ENCODE measurements around the gene COL10A1.

COL10A1 gene

DNA sequence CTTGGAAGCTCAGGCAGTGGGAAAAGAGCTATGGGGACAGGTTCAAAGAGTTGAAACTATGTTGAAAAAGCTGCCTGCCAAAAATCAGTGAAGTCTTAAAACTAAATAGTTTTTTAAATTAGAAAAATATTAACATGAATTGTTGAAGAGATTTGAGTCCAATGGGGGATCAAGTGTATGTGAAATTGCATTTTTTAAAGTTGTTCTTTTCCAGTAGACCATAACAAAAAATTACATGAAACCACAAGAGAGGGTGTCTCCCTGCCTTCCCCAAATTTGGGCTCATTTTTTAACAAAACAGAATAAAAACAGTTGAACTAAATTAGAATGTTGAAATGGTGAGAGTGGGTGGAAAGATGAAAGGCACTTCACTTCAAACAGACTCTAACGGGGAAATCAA, 31.5 kb upstream of the COL10A1 start:
- no peak overlapping the region for H3K4me3 ChIP-seq (ENCODE audit: low read depth in 1 of 2, low read length in 2 of 2)

DNA sequence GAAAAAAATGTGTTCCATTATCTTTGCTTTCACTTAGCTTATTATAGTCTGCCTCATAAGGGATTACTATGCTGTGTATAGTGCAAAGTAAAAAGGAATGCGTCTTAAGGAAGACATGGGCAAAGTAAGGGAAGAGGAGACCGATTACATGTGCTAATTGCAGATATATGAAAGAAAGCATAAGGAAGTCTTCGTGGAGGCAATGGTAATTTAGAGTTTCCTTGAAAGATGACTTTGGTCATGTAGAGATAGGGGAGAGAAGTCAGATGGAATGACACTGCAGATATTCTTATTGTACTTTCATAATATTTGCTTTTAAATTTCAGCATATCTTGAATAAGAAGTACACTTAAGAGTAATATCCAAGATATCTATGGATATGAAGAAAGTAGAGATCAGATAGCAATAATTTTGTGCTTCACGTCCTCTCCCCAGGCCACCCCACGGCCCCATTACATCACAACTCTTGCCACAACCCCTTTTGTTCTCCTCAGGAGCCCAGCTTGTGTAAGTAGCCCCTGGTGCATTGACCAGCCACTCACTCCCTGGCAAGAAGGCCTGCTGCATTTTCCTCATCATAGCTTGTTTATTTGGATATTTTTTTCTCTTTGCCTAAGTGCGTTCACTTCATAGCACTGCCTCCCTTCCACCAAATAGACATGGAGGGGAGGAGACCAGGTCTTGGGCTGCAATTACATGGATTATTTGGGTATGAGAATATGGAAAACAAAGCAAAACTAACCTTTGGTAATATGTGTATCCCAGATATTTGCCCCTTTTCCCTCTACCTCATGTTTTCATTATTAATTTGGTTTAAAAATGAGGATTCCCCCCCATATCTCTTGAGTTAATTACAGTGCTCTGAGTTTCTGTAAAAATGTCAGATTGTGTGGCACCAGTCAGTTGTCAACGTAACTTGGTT, 30.7 kb upstream of the COL10A1 start:
- no peak overlapping the region for H3K27ac ChIP-seq (ENCODE audit: low read depth, low read length)
- H3K27me3 ChIP-seq (ENCODE audit: control insufficient read depth in 1 of 2, insufficient read depth in 2 of 2, low read length in 2 of 2), result no peaks in the 10 kb centered on the region
- no peak overlapping the region for H3K4me3 ChIP-seq (ENCODE audit: low read depth in 1 of 2, low read length in 2 of 2)
- H3K9me3 ChIP-seq (ENCODE audit: control insufficient read depth in 1 of 2, low read length in 2 of 2), result no peaks in the 10 kb centered on the region
- H3K9ac ChIP-seq (ENCODE audit: low read depth in 1 of 2, low read length in 2 of 2), result no peak overlapping the region
- H3K36me3 ChIP-seq (ENCODE audit: control insufficient read depth in 1 of 2, insufficient read depth in 2 of 2, low read length in 2 of 2), result peaks cover 0 to 3% of the 10 kb centered on the region in 2 donors
- H3K4me1 ChIP-seq (ENCODE audit: control insufficient read depth in 1 of 2, insufficient read depth in 2 of 2, low read length in 2 of 2), result peaks cover 0 to 5% of the 10 kb centered on the region in 2 donors

More for the DNA sequence above, 31.5 kb upstream of the COL10A1 start:
- Histone ChIP-seq H3K9me3 (ENCODE audit: control insufficient read depth in 1 of 2, low read length in 2 of 2) (no peaks in the 10 kb centered on the region), H3K27me3 (ENCODE audit: control insufficient read depth in 1 of 2, insufficient read depth in 2 of 2, low read length in 2 of 2) (no peaks in the 10 kb centered on the region), H3K27ac (ENCODE audit: low read depth, low read length) (no peak overlapping the region), H3K36me3 (ENCODE audit: control insufficient read depth in 1 of 2, insufficient read depth in 2 of 2, low read length in 2 of 2) (peaks cover 0 to 3% of the 10 kb centered on the region in 2 donors), H3K9ac (ENCODE audit: low read depth in 1 of 2, low read length in 2 of 2) (no peak overlapping the region), H3K4me1 (ENCODE audit: control insufficient read depth in 1 of 2, insufficient read depth in 2 of 2, low read length in 2 of 2) (peaks cover 0 to 4% of the 10 kb centered on the region in 2 donors)

DNA sequence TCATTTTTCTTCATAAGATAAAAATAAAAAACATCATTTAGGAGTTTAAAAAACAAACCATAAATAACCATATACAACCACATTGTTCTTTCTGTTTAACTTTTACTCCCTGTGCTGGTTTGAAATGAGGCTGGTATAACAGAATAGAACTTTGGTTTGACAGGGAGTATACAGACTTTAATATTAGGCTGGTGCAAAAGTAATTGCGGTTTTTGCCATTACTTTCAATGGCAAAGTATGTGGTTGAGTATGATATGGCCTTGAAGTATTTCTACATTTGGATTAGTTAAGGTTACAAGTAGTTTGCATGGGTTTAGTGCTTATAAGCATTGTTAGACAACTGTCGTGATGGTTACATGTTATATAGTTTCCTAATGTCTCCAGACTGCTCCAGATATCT, 29.0 kb upstream of the COL10A1 start:
- no peaks in the 10 kb centered on the region for H3K9me3 ChIP-seq (ENCODE audit: control insufficient read depth in 1 of 2, low read length in 2 of 2)
- no peak overlapping the region for H3K9ac ChIP-seq (ENCODE audit: low read depth in 1 of 2, low read length in 2 of 2)
- no peak overlapping the region for H3K4me3 ChIP-seq (ENCODE audit: low read depth in 1 of 2, low read length in 2 of 2)
- peaks cover 0 to 3% of the 10 kb centered on the region in 2 donors for H3K36me3 ChIP-seq (ENCODE audit: control insufficient read depth in 1 of 2, insufficient read depth in 2 of 2, low read length in 2 of 2)
- peaks cover 0 to 5% of the 10 kb centered on the region in 2 donors for H3K4me1 ChIP-seq (ENCODE audit: control insufficient read depth in 1 of 2, insufficient read depth in 2 of 2, low read length in 2 of 2)
- no peaks in the 10 kb centered on the region for H3K27me3 ChIP-seq (ENCODE audit: control insufficient read depth in 1 of 2, insufficient read depth in 2 of 2, low read length in 2 of 2)
- H3K27ac ChIP-seq (ENCODE audit: low read depth, low read length), result no peak overlapping the region

DNA sequence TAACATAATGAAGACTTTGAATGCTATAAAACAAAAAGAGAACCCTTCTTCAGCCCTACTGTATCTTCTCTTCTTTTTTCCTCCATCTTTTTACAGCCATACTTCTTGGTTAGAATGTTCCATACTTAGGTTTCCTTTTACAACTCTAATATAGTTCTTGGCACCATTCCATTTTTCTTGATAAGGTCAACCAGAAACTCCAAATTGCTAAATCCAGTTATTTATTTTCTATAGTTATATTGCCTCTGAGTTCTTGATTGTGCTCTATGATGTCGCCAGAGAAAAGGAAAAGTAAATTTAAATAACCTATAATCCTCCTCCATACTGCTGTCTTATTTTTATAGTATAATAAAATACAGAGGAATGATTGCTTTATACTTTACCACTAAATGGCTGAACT, 26.7 kb upstream of the COL10A1 start:
- Histone ChIP-seq H3K9ac (ENCODE audit: low read depth in 1 of 2, low read length in 2 of 2) (no peak overlapping the region), H3K9me3 (ENCODE audit: control insufficient read depth in 1 of 2, low read length in 2 of 2) (no peaks in the 10 kb centered on the region), H3K27ac (ENCODE audit: low read depth, low read length) (no peak overlapping the region), H3K27me3 (ENCODE audit: control insufficient read depth in 1 of 2, insufficient read depth in 2 of 2, low read length in 2 of 2) (no peaks in the 10 kb centered on the region), H3K4me1 (ENCODE audit: control insufficient read depth in 1 of 2, insufficient read depth in 2 of 2, low read length in 2 of 2) (peaks cover 0 to 5% of the 10 kb centered on the region in 2 donors), H3K4me3 (ENCODE audit: low read depth in 1 of 2, low read length in 2 of 2) (no peak overlapping the region), H3K36me3 (ENCODE audit: control insufficient read depth in 1 of 2, insufficient read depth in 2 of 2, low read length in 2 of 2) (peaks cover 0 to 3% of the 10 kb centered on the region in 2 donors)

DNA sequence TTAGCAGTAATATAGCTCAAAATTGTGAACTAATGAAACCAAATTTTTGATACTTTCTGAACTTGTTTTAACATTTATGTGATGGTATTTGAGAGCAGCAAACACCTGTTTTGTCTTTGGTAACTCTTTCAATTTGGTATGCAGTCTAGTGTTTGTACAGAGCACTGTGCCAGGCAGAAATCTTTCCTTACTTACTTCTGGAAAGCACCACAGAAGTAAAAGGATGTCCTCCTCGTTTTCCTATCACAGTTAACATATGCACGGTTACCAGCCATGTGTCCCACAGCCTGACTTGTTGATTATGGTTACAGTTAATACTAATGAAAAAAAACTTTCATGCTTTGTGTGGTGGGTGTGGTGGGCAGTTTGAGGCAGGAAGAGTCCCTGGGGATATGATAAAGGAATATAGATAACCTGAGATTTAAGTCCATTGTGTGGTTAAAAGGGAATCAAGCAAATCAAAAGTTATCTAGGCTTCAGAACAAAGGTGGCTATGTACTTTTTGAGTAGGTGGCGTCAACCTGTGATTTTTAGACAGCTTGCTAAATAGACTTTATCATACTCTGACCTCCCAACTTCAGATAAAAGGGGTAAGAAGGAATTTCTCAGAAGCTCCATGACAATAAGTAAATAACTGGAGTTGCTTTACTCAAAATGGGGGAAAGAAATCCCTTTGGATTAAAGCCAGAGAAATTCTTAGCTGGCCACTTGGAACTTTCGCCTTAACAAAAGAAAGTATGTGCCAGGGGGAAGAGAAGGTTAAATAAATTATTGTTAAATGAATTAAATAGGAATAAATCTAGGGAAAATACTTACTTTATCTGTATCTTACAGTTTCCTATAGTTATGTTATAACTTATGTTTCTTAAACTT, 20.1 kb upstream of the COL10A1 start:
- Histone ChIP-seq H3K4me3 (ENCODE audit: low read depth in 1 of 2, low read length in 2 of 2) (no peak overlapping the region), H3K4me1 (ENCODE audit: control insufficient read depth in 1 of 2, insufficient read depth in 2 of 2, low read length in 2 of 2) (no peaks in the 10 kb centered on the region), H3K9me3 (ENCODE audit: control insufficient read depth in 1 of 2, low read length in 2 of 2) (no peaks in the 10 kb centered on the region), H3K27ac (ENCODE audit: low read depth, low read length) (no peak overlapping the region), H3K36me3 (ENCODE audit: control insufficient read depth in 1 of 2, insufficient read depth in 2 of 2, low read length in 2 of 2) (no peaks in the 10 kb centered on the region), H3K9ac (ENCODE audit: low read depth in 1 of 2, low read length in 2 of 2) (no peak overlapping the region), H3K27me3 (ENCODE audit: control insufficient read depth in 1 of 2, insufficient read depth in 2 of 2, low read length in 2 of 2) (no peaks in the 10 kb centered on the region)

DNA sequence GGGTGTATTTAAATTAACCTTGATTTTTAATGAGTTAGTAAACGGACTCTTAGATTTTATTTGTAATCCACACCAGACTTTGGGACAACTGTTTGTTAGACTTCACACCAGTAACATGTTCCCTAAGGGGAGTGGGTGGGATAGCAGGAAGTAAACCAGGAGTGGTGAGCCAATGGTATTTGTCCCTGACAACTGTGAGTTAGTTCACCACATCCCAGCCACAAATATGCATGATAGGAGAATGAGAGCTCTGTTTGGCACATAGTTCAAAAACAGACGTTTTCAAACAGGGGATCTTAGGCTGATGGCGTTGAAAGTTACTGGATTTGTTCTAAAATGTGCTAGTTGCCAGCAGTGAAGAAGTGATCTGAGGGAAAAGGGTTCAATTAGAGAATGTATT, 18.7 kb upstream of the COL10A1 start:
- Histone ChIP-seq H3K4me3 (ENCODE audit: low read depth in 1 of 2, low read length in 2 of 2) (no peak overlapping the region), H3K27me3 (ENCODE audit: control insufficient read depth in 1 of 2, insufficient read depth in 2 of 2, low read length in 2 of 2) (no peaks in the 10 kb centered on the region), H3K36me3 (ENCODE audit: control insufficient read depth in 1 of 2, insufficient read depth in 2 of 2, low read length in 2 of 2) (no peaks in the 10 kb centered on the region), H3K9me3 (ENCODE audit: control insufficient read depth in 1 of 2, low read length in 2 of 2) (no peaks in the 10 kb centered on the region), H3K4me1 (ENCODE audit: control insufficient read depth in 1 of 2, insufficient read depth in 2 of 2, low read length in 2 of 2) (no peaks in the 10 kb centered on the region), H3K27ac (ENCODE audit: low read depth, low read length) (no peak overlapping the region), H3K9ac (ENCODE audit: low read depth in 1 of 2, low read length in 2 of 2) (no peak overlapping the region)

DNA sequence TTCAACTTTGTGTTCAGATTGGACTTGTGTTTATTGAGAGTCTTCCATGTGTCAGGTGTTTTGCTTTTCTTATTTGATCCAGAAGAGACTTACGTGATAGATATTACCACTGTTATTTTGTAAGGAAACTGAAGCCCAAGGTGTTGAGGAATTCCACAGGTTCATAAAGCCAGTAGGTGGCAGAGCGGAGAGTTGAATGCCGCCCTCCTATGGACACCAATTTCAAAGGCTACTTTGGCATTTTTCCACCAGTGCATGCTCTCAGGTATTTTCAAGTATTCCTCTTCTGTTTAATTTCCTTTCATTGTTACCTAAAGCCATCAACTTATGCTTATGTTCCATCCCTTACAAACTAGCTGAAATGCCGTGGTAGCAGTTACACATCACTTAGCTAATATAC, 14.0 kb upstream of the COL10A1 start:
- no peaks in the 10 kb centered on the region for H3K27me3 ChIP-seq (ENCODE audit: control insufficient read depth in 1 of 2, insufficient read depth in 2 of 2, low read length in 2 of 2)

DNA sequence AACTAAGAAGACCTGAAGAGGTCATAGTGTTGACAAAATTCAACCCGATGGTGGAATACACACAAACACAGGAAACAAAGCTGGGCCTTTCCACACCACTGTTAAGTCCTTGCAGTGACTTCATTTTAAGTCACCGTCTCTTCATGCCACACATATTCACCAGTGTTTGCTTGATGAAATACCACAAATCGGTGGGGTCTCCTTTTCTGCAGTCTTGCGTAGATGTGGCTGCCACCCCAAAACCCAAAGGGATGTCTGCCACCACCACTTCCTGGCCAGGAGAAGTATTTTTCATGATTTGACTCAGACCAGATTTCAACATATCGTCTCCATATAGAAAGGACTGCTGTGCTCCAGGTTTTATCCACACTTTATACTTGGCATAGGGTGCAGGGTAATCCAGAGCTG, 11.0 kb upstream of the COL10A1 start:
- Histone ChIP-seq H3K36me3 (ENCODE audit: control insufficient read depth in 1 of 2, insufficient read depth in 2 of 2, low read length in 2 of 2) (no peaks in the 10 kb centered on the region), H3K4me1 (ENCODE audit: control insufficient read depth in 1 of 2, insufficient read depth in 2 of 2, low read length in 2 of 2) (no peaks in the 10 kb centered on the region), H3K4me3 (ENCODE audit: low read depth in 1 of 2, low read length in 2 of 2) (no peak overlapping the region), H3K9me3 (ENCODE audit: control insufficient read depth in 1 of 2, low read length in 2 of 2) (no peaks in the 10 kb centered on the region), H3K27me3 (ENCODE audit: control insufficient read depth in 1 of 2, insufficient read depth in 2 of 2, low read length in 2 of 2) (no peaks in the 10 kb centered on the region), H3K27ac (ENCODE audit: low read depth, low read length) (no peak overlapping the region), H3K9ac (ENCODE audit: low read depth in 1 of 2, low read length in 2 of 2) (no peak overlapping the region)

More for the DNA sequence above, 14.0 kb upstream of the COL10A1 start:
- Histone ChIP-seq H3K36me3 (ENCODE audit: control insufficient read depth in 1 of 2, insufficient read depth in 2 of 2, low read length in 2 of 2) (no peaks in the 10 kb centered on the region), H3K9me3 (ENCODE audit: control insufficient read depth in 1 of 2, low read length in 2 of 2) (no peaks in the 10 kb centered on the region), H3K27ac (ENCODE audit: low read depth, low read length) (no peak overlapping the region), H3K4me1 (ENCODE audit: control insufficient read depth in 1 of 2, insufficient read depth in 2 of 2, low read length in 2 of 2) (no peaks in the 10 kb centered on the region), H3K9ac (ENCODE audit: low read depth in 1 of 2, low read length in 2 of 2) (no peak overlapping the region), H3K4me3 (ENCODE audit: low read depth in 1 of 2, low read length in 2 of 2) (no peak overlapping the region)

DNA sequence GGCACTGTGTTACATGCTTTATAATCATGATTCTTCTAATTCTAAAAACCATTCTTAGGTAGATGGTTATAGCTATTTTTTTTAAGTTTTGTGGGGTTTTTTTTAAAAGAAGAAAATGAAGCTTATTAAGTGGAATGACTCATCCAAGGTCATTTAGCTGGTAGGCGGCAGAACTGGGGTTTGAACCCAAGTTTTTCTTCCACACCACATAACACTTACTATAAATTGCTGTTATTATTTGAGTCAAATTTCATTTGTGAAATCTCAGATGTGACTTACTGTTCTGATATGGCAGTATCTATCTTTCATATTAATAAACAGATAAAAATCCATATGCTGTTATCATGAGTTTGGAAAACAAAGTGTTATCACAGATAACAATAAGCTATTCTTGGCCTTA, 10.4 kb upstream of the COL10A1 start:
- Histone ChIP-seq H3K27ac (ENCODE audit: low read depth, low read length) (no peak overlapping the region), H3K4me3 (ENCODE audit: low read depth in 1 of 2, low read length in 2 of 2) (no peak overlapping the region), H3K36me3 (ENCODE audit: control insufficient read depth in 1 of 2, insufficient read depth in 2 of 2, low read length in 2 of 2) (no peaks in the 10 kb centered on the region), H3K27me3 (ENCODE audit: control insufficient read depth in 1 of 2, insufficient read depth in 2 of 2, low read length in 2 of 2) (no peaks in the 10 kb centered on the region), H3K4me1 (ENCODE audit: control insufficient read depth in 1 of 2, insufficient read depth in 2 of 2, low read length in 2 of 2) (no peaks in the 10 kb centered on the region), H3K9ac (ENCODE audit: low read depth in 1 of 2, low read length in 2 of 2) (no peak overlapping the region), H3K9me3 (ENCODE audit: control insufficient read depth in 1 of 2, low read length in 2 of 2) (no peaks in the 10 kb centered on the region)

DNA sequence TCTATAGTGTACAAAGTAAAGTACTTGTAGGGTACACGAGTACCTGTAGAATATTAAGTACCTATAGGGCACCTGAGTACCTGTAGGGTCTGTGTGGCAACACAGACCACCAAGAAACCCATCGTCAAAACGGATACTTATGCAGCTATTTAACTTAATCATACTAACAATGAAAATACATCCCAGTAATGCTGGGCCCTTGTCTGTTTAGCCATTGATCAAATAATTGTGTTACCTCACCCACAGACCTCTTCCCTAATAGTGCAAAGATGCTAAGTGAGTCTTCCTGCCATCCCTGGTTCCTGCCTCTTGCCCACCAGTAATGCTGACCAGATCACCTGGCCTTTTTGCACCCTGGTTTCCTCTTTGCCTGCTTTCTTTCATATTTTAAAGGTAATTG, 7.5 kb upstream of the COL10A1 start:
- Histone ChIP-seq H3K27ac (ENCODE audit: low read depth, low read length) (no peak overlapping the region), H3K4me1 (ENCODE audit: control insufficient read depth in 1 of 2, insufficient read depth in 2 of 2, low read length in 2 of 2) (no peaks in the 10 kb centered on the region), H3K9me3 (ENCODE audit: control insufficient read depth in 1 of 2, low read length in 2 of 2) (no peaks in the 10 kb centered on the region), H3K9ac (ENCODE audit: low read depth in 1 of 2, low read length in 2 of 2) (no peak overlapping the region), H3K27me3 (ENCODE audit: control insufficient read depth in 1 of 2, insufficient read depth in 2 of 2, low read length in 2 of 2) (no peaks in the 10 kb centered on the region), H3K36me3 (ENCODE audit: control insufficient read depth in 1 of 2, insufficient read depth in 2 of 2, low read length in 2 of 2) (no peaks in the 10 kb centered on the region), H3K4me3 (ENCODE audit: low read depth in 1 of 2, low read length in 2 of 2) (no peak overlapping the region)

All from duodenal mucosa (tissue), 2 donors.